Measurements from ENCODE around the gene USF1.
"Not testable (repeated sequence)": the region's sequence is repeated elsewhere in the genome, so short reads cannot be mapped to it uniquely, and the experiment has no call there.

The USF1 gene

DNA sequence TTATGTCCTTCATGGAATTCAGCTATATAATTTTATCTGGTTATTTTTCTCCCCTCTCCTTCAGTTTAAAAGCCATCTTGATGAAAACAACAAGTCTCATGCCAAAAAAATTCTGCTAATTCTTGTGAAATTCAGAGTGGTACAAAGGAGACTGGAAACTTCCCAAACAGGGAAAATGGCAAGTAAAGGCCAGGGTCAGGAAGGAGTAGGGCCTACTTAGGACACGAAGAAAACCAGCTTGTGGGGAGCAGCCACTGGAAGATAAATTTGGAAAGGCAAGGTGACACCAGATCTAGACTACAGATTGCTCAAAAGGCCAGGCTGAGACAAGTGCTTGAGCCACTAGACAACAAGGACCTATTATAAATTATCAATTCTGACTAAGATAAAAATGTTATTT is 13.4 kb downstream of the USF1 start:
- no peak overlapping the region for H4K8ac ChIP-seq (ENCODE audit: low read length)
- no peak overlapping the region for H3K4me2 ChIP-seq (ENCODE audit: low read length, poor library complexity, severe bottlenecking)
- H3K79me1 ChIP-seq (replicated peaks; ENCODE audit: low read length, poor library complexity, severe bottlenecking): no peaks in the 10 kb centered on the region
- no peaks in the 10 kb centered on the region for H3K9me3 ChIP-seq (ENCODE audit: control insufficient read depth, low read length)
- H2BK15ac ChIP-seq (ENCODE audit: low read depth, poor library complexity, severe bottlenecking): no peak overlapping the region
- no peak overlapping the region for H3K14ac ChIP-seq (ENCODE audit: low read length in 2 of 2)
- H3K27ac ChIP-seq (ENCODE audit: low read length, poor library complexity, severe bottlenecking): no peak overlapping the region
- no peak overlapping the region for H3K23ac ChIP-seq (ENCODE audit: low read length in 2 of 2)
- H2BK12ac ChIP-seq (ENCODE audit: low read length in 2 of 2): no peak overlapping the region
- no peaks in the 10 kb centered on the region for H3K4me1 ChIP-seq (ENCODE audit: control insufficient read depth, insufficient read depth, low read depth, low read length)
- H2BK5ac ChIP-seq (ENCODE audit: low read depth, low read length, poor library complexity, severe bottlenecking): no peak overlapping the region
- no peak overlapping the region for H3K4me3 ChIP-seq (ENCODE audit: insufficient read depth in 1 of 2, low read depth in 1 of 2, low read length in 2 of 2)
- WGBS: 75% methylated on average over 1 of the region's 1 CpG
- no peak overlapping the region for H3K9ac ChIP-seq (ENCODE audit: low read length)
- H3K27me3 ChIP-seq (ENCODE audit: control insufficient read depth in 1 of 2, insufficient read depth in 1 of 2, low read length in 2 of 2): no peaks in the 10 kb centered on the region
- no peak overlapping the region for H2AFZ ChIP-seq (ENCODE audit: low read depth, low read length)
- no peak overlapping the region for H3K4ac ChIP-seq (ENCODE audit: low read depth in 1 of 2, low read length in 2 of 2)
- no peak overlapping the region for H4K91ac ChIP-seq (ENCODE audit: low read length)
- no peak for DNase-seq
- no peak overlapping the region for H2AK5ac ChIP-seq (ENCODE audit: low read length, severe bottlenecking)
- no peak overlapping the region for H2BK120ac ChIP-seq (ENCODE audit: low read depth, low read length)
- H3K18ac ChIP-seq (ENCODE audit: low read depth in 1 of 2, low read length in 2 of 2): no peak overlapping the region
- H3K36me3 ChIP-seq (ENCODE audit: control insufficient read depth in 1 of 2, insufficient read depth in 2 of 2, low read depth in 1 of 2, low read length in 2 of 2): peaks cover 0 to 4% of the 10 kb centered on the region in 2 experiments

DNA sequence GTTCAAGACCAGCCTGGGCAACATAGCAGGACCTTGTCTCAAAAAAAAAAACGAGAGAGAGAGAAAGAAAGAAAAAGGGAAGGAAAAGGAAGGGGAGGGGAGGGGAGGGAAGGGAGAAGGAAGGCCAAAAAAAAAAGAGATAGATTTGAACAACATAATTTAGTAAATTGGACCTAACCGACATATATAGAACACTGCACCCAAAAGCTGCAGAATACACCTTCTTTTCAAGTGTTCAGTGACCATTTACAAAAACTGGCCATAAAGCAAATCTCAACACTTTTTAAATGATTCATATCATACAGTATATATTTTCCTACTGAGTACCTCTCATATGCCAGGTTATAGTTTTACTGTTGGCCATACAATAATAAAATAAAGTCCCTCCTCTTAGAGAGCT is 13.9 kb downstream of the USF1 start:
- H3K79me1 ChIP-seq (replicated peaks; ENCODE audit: low read length, poor library complexity, severe bottlenecking): no peaks in the 10 kb centered on the region
- no peak overlapping the region for H3K27ac ChIP-seq (ENCODE audit: low read length, poor library complexity, severe bottlenecking)
- DNase-seq: no peak
- H2AFZ ChIP-seq (ENCODE audit: low read depth, low read length): no peak overlapping the region
- H3K14ac ChIP-seq (ENCODE audit: low read length in 2 of 2): no peak overlapping the region
- 100% methylated on average over 1 of the region's 2 CpGs for WGBS
- no peak overlapping the region for H4K91ac ChIP-seq (ENCODE audit: low read length)
- no peaks in the 10 kb centered on the region for H3K36me3 ChIP-seq (ENCODE audit: control insufficient read depth in 1 of 2, insufficient read depth in 2 of 2, low read depth in 1 of 2, low read length in 2 of 2)
- H3K27me3 ChIP-seq (ENCODE audit: control insufficient read depth in 1 of 2, insufficient read depth in 1 of 2, low read length in 2 of 2): no peaks in the 10 kb centered on the region
- no peak overlapping the region for H3K4me2 ChIP-seq (ENCODE audit: low read length, poor library complexity, severe bottlenecking)
- H3K4ac ChIP-seq (ENCODE audit: low read depth in 1 of 2, low read length in 2 of 2): no peak overlapping the region
- no peak overlapping the region for H3K23ac ChIP-seq (ENCODE audit: low read length in 2 of 2)
- H4K8ac ChIP-seq (ENCODE audit: low read length): no peak overlapping the region
- no peaks in the 10 kb centered on the region for H3K4me1 ChIP-seq (ENCODE audit: control insufficient read depth, insufficient read depth, low read depth, low read length)
- H2BK120ac ChIP-seq (ENCODE audit: low read depth, low read length): no peak overlapping the region
- H3K9me3 ChIP-seq (ENCODE audit: control insufficient read depth, low read length): no peaks in the 10 kb centered on the region
- no peak overlapping the region for H2BK5ac ChIP-seq (ENCODE audit: low read depth, low read length, poor library complexity, severe bottlenecking)
- H3K18ac ChIP-seq (ENCODE audit: low read depth in 1 of 2, low read length in 2 of 2): no peak overlapping the region
- no peak overlapping the region for H3K4me3 ChIP-seq (ENCODE audit: insufficient read depth in 1 of 2, low read depth in 1 of 2, low read length in 2 of 2)
- no peak overlapping the region for H2AK5ac ChIP-seq (ENCODE audit: low read length, severe bottlenecking)
- H2BK15ac ChIP-seq (ENCODE audit: low read depth, poor library complexity, severe bottlenecking): no peak overlapping the region
- no peak overlapping the region for H2BK12ac ChIP-seq (ENCODE audit: low read length in 2 of 2)
- no peak overlapping the region for H3K9ac ChIP-seq (ENCODE audit: low read length)

DNA sequence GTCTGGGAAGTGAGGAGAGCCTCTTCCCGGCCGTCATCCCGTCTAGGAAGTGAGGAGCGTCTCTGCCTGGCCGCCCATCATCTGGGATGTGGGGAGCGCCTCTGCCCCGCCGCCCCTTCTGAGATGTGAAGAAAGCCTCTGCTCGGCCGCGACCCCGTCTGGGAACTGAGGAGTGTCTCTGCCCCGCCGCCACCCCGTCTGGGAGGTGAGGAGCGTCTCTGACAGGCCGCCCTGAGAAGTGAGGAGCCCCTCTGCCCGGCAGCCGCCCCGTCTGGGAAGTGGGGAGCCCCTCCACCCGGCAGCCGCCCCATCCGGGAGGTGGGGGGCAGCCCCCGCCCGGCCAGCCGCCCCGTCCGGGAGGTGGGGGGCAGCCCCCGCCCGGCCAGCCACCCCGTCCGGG is 16.3 kb downstream of the USF1 start:
- H3K4me1 ChIP-seq (ENCODE audit: control insufficient read depth, insufficient read depth, low read depth, low read length); H2BK120ac ChIP-seq (ENCODE audit: low read depth, low read length); H3K18ac ChIP-seq (ENCODE audit: low read depth in 1 of 2, low read length in 2 of 2); H3K4me2 ChIP-seq (ENCODE audit: low read length, poor library complexity, severe bottlenecking); H4K8ac ChIP-seq (ENCODE audit: low read length); H2BK5ac ChIP-seq (ENCODE audit: low read depth, low read length, poor library complexity, severe bottlenecking); H4K91ac ChIP-seq (ENCODE audit: low read length); H3K27ac ChIP-seq (ENCODE audit: low read length, poor library complexity, severe bottlenecking); H2AK5ac ChIP-seq (ENCODE audit: low read length, severe bottlenecking); H3K9ac ChIP-seq (ENCODE audit: low read length); H3K36me3 ChIP-seq (ENCODE audit: control insufficient read depth in 1 of 2, insufficient read depth in 2 of 2, low read depth in 1 of 2, low read length in 2 of 2); H3K27me3 ChIP-seq (ENCODE audit: control insufficient read depth in 1 of 2, insufficient read depth in 1 of 2, low read length in 2 of 2); H3K9me3 ChIP-seq (ENCODE audit: control insufficient read depth, low read length); H2AFZ ChIP-seq (ENCODE audit: low read depth, low read length); H3K23ac ChIP-seq (ENCODE audit: low read length in 2 of 2); H3K14ac ChIP-seq (ENCODE audit: low read length in 2 of 2); H3K79me1 ChIP-seq (replicated peaks; ENCODE audit: low read length, poor library complexity, severe bottlenecking); H3K4me3 ChIP-seq (ENCODE audit: insufficient read depth in 1 of 2, low read depth in 1 of 2, low read length in 2 of 2); H3K4ac ChIP-seq (ENCODE audit: low read depth in 1 of 2, low read length in 2 of 2); H2BK12ac ChIP-seq (ENCODE audit: low read length in 2 of 2); DNase-seq; H2BK15ac ChIP-seq (ENCODE audit: low read depth, poor library complexity, severe bottlenecking): not testable (repeated sequence)
- 95% methylated on average over 32 of the region's 32 CpGs for WGBS

DNA sequence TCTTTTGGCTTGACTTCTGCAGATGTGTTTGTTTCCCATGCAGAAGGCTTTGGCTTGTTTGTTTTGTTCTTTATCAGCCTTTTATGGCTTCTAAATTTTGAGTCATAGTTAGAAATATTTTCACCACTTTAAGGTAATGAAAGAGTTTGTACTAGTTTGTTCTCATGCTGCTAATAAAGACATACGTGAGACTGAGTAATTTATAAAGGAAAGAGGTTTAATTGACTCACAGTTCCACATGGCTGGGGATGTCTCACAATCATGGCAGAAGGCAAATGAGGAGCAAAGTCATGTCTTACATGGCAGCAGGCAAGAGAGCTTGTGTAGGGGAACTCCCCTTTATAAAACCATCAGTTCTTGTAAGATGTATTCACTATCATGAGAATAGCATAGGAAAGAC is 18.8 kb downstream of the USF1 start:
- not testable (repeated sequence) for H3K27ac ChIP-seq (ENCODE audit: low read length, poor library complexity, severe bottlenecking)

More for the DNA sequence above, 18.8 kb downstream of the USF1 start:
- H3K14ac ChIP-seq (ENCODE audit: low read length in 2 of 2); H3K36me3 ChIP-seq (ENCODE audit: control insufficient read depth in 1 of 2, insufficient read depth in 2 of 2, low read depth in 1 of 2, low read length in 2 of 2); H2BK12ac ChIP-seq (ENCODE audit: low read length in 2 of 2); H2AK5ac ChIP-seq (ENCODE audit: low read length, severe bottlenecking); H4K8ac ChIP-seq (ENCODE audit: low read length); H3K79me1 ChIP-seq (replicated peaks; ENCODE audit: low read length, poor library complexity, severe bottlenecking); DNase-seq; H4K91ac ChIP-seq (ENCODE audit: low read length); H3K23ac ChIP-seq (ENCODE audit: low read length in 2 of 2); H3K4ac ChIP-seq (ENCODE audit: low read depth in 1 of 2, low read length in 2 of 2); H3K4me3 ChIP-seq (ENCODE audit: insufficient read depth in 1 of 2, low read depth in 1 of 2, low read length in 2 of 2); H3K27me3 ChIP-seq (ENCODE audit: control insufficient read depth in 1 of 2, insufficient read depth in 1 of 2, low read length in 2 of 2); H3K4me1 ChIP-seq (ENCODE audit: control insufficient read depth, insufficient read depth, low read depth, low read length); H2AFZ ChIP-seq (ENCODE audit: low read depth, low read length); H3K9ac ChIP-seq (ENCODE audit: low read length); H2BK5ac ChIP-seq (ENCODE audit: low read depth, low read length, poor library complexity, severe bottlenecking); H3K9me3 ChIP-seq (ENCODE audit: control insufficient read depth, low read length); H2BK15ac ChIP-seq (ENCODE audit: low read depth, poor library complexity, severe bottlenecking); H2BK120ac ChIP-seq (ENCODE audit: low read depth, low read length); H3K18ac ChIP-seq (ENCODE audit: low read depth in 1 of 2, low read length in 2 of 2); H3K4me2 ChIP-seq (ENCODE audit: low read length, poor library complexity, severe bottlenecking): not testable (repeated sequence)
- WGBS: 78% methylated on average over 1 of the region's 1 CpG
